CD4-positive, CD25-positive, alpha-beta regulatory T cell (primary cell): ENCODE results near the gene ALK. TPM values are rescaled to one million over a fixed set of nuclear protein-coding genes. Genes with fewer than 3 reads are reported as not detected.

ENCODE experiments used
- ATAC-seq, 2 donors: fragments of 150-1000 bp; cut with Tn5 transposase; one replicate each; pipeline ENCODE4 v1.10.0; 2021; ENCODE audit warnings: low read depth in 2 of 2, moderate number of reproducible peaks in 2 of 2, moderate library complexity in 1 of 2
- DNase-seq, 3 donors: peaks; one replicate each; pipeline versions ENCODE4 v3.0.0 to v3.0.0-alpha.2; 2012 to 2022; ENCODE audit warnings: mixed read lengths in 1 of 3
- H3K27ac ChIP-seq: one replicate; pipeline ENCODE4 v1.7.0; 2013; ENCODE audit warnings: mild to moderate bottlenecking, low read length; ENCODE audit not compliant: insufficient read depth, poor library complexity, severe bottlenecking
- H3K27me3 ChIP-seq: one replicate; pipeline ENCODE4 v1.7.0; 2013; ENCODE audit warnings: low read length; ENCODE audit not compliant: control insufficient read depth, insufficient read depth
- H3K36me3 ChIP-seq: one replicate; pipeline ENCODE4 v1.7.0; 2013; ENCODE audit warnings: mild to moderate bottlenecking, low read length, moderate library complexity; ENCODE audit not compliant: control insufficient read depth, insufficient read depth
- H3K4me1 ChIP-seq: 2 replicates; pipeline ENCODE4 v1.7.0; 2013; ENCODE audit warnings: mild to moderate bottlenecking, low read length; ENCODE audit not compliant: insufficient read depth, control insufficient read depth, poor library complexity, severe bottlenecking
- H3K4me3 ChIP-seq: one replicate; pipeline ENCODE4 v1.7.0; 2013; ENCODE audit warnings: low read depth, mild to moderate bottlenecking, low read length, moderate library complexity
- H3K9me3 ChIP-seq, 2 experiments: 1 replicate in 1 of 2; 2 replicates in 1 of 2; pipeline ENCODE4 v1.7.0; 2013; ENCODE audit warnings: low read length in 2 of 2, mild to moderate bottlenecking in 1 of 2, moderate library complexity in 1 of 2; ENCODE audit not compliant: control insufficient read depth in 2 of 2
- H3K27ac Mint-ChIP-seq, 3 donors: one replicate each; pipeline ENCODE4 v1.8.0; 2020 to 2022; ENCODE audit warnings: mild to moderate bottlenecking in 3 of 3, mixed read lengths in 3 of 3, moderate library complexity in 2 of 3
- H3K27me3 Mint-ChIP-seq: one replicate; pipeline ENCODE4 v1.8.0; 2022; ENCODE audit warnings: mild to moderate bottlenecking, mixed read lengths
- H3K36me3 Mint-ChIP-seq: one replicate; pipeline ENCODE4 v1.8.0; 2020; ENCODE audit warnings: mixed read lengths
- H3K4me1 Mint-ChIP-seq, 4 donors: one replicate each; pipeline ENCODE4 v1.8.0; 2020 to 2022; ENCODE audit warnings: mixed read lengths in 4 of 4, mild to moderate bottlenecking in 1 of 4
- H3K4me3 Mint-ChIP-seq, 4 donors: one replicate each; pipeline ENCODE4 v1.8.0; 2020 to 2022; ENCODE audit warnings: mild to moderate bottlenecking in 4 of 4, mixed read lengths in 4 of 4, moderate library complexity in 3 of 4
- H3K9me3 Mint-ChIP-seq, 7 donors: one replicate each; pipeline ENCODE4 v1.8.0; 2020 to 2022; ENCODE audit warnings: mixed read lengths in 7 of 7, mild to moderate bottlenecking in 3 of 7, moderate library complexity in 2 of 7
- polyA plus RNA-seq, 4 donors: library from polyadenylated mRNA; unstranded; fragments of 300-500 nt; fragmentation: Illumina TruSeq; gene quantifications; one replicate each; pipeline ENCODE4 v1.2.3, GENCODE V29; 2021
- total RNA-seq: library from RNA; stranded (reverse); gene quantifications from one replicate; pipeline ENCODE4 v1.2.3, GENCODE V29; 2022

Gene ALK
- total and polyA plus RNA-seq, 5 donors from 2014 or later: not detected

GRCh38 chr2:29694741-29695140 lies 226.6 kb downstream of the ALK start:
- Mint-ChIP-seq H3K4me1 (no peaks in the 10 kb centered on the region), H3K4me3 (no peak overlapping the region), H3K36me3 (no peaks in the 10 kb centered on the region), H3K27ac (no peak overlapping the region), H3K9me3 (peaks cover 0 to 3% (median 0%) of the 10 kb centered on the region in 7 donors), H3K27me3 (peaks cover 4% of the 10 kb centered on the region)
- Histone ChIP-seq H3K27ac (no peak overlapping the region), H3K4me1 (no peaks in the 10 kb centered on the region), H3K4me3 (no peak overlapping the region), H3K9me3 (no peaks in the 10 kb centered on the region), H3K36me3 (no peaks in the 10 kb centered on the region), H3K27me3 (peaks cover 2% of the 10 kb centered on the region)
- DNase-seq (no peak), ATAC-seq (no peak)

GRCh38 chr2:29691391-29691950 lies 229.9 kb downstream of the ALK start:
- Histone ChIP-seq H3K4me1 (no peaks in the 10 kb centered on the region), H3K27me3 (peaks cover 2% of the 10 kb centered on the region), H3K4me3 (no peak overlapping the region), H3K36me3 (no peaks in the 10 kb centered on the region), H3K9me3 (no peaks in the 10 kb centered on the region), H3K27ac (no peak overlapping the region)
- Mint-ChIP-seq H3K4me3 (no peak overlapping the region), H3K9me3 (peaks cover 0 to 3% (median 0%) of the 10 kb centered on the region in 7 donors), H3K36me3 (no peaks in the 10 kb centered on the region), H3K4me1 (no peaks in the 10 kb centered on the region), H3K27ac (no peak overlapping the region), H3K27me3 (no peaks in the 10 kb centered on the region)
- DNase-seq (no peak), ATAC-seq (no peak)

GRCh38 chr2:29689666-29690065 lies 231.7 kb downstream of the ALK start:
- Histone ChIP-seq H3K9me3 (no peaks in the 10 kb centered on the region), H3K27me3 (peaks cover 2% of the 10 kb centered on the region), H3K4me1 (no peaks in the 10 kb centered on the region), H3K27ac (no peak overlapping the region), H3K4me3 (no peak overlapping the region), H3K36me3 (no peaks in the 10 kb centered on the region)
- no peak overlapping the region for H3K27ac Mint-ChIP-seq
- no peaks in the 10 kb centered on the region for H3K36me3 Mint-ChIP-seq
- H3K9me3 Mint-ChIP-seq: peaks cover 0 to 3% (median 0%) of the 10 kb centered on the region in 7 donors
- H3K27me3 Mint-ChIP-seq: no peaks in the 10 kb centered on the region
- no peaks in the 10 kb centered on the region for H3K4me1 Mint-ChIP-seq
- H3K4me3 Mint-ChIP-seq: no peak overlapping the region
- DNase-seq: no peak
- ATAC-seq: no peak

- no peak overlapping the region for H3K4me3 ChIP-seq
- no peaks in the 10 kb centered on the region for H3K27me3 Mint-ChIP-seq
- DNase-seq: no peak
These were observed 233.0 kb downstream of the ALK start for GRCh38 chr2:29688429-29688828.

GRCh38 chr2:29687121-29687520 lies 234.3 kb downstream of the ALK start:
- no peaks in the 10 kb centered on the region for H3K36me3 ChIP-seq
- no peaks in the 10 kb centered on the region for H3K36me3 Mint-ChIP-seq
- ATAC-seq (no peak), DNase-seq (no peak)
- H3K4me1 ChIP-seq: no peaks in the 10 kb centered on the region
- no peak overlapping the region for H3K27ac Mint-ChIP-seq
- no peaks in the 10 kb centered on the region for H3K9me3 ChIP-seq
- no peak overlapping the region for H3K4me3 Mint-ChIP-seq
- no peaks in the 10 kb centered on the region for H3K27me3 ChIP-seq
- no peak overlapping the region for H3K4me3 ChIP-seq
- H3K9me3 Mint-ChIP-seq: peaks cover 0 to 1% (median 0%) of the 10 kb centered on the region in 7 donors
- no peaks in the 10 kb centered on the region for H3K27me3 Mint-ChIP-seq
- no peak overlapping the region for H3K27ac ChIP-seq
- H3K4me1 Mint-ChIP-seq: no peaks in the 10 kb centered on the region

More at GRCh38 chr2:29688429-29688828, 233.0 kb downstream of the ALK start:
- ATAC-seq: no peak
- H3K4me3 Mint-ChIP-seq: no peak overlapping the region
- H3K4me1 ChIP-seq: no peaks in the 10 kb centered on the region
- no peaks in the 10 kb centered on the region for H3K36me3 Mint-ChIP-seq
- H3K9me3 Mint-ChIP-seq: peaks cover 0 to 3% (median 0%) of the 10 kb centered on the region in 7 donors
- H3K27ac ChIP-seq: no peak overlapping the region
- H3K27me3 ChIP-seq: peaks cover under 1% of the 10 kb centered on the region
- no peak overlapping the region for H3K27ac Mint-ChIP-seq
- no peaks in the 10 kb centered on the region for H3K9me3 ChIP-seq
- no peaks in the 10 kb centered on the region for H3K4me1 Mint-ChIP-seq
- H3K36me3 ChIP-seq: no peaks in the 10 kb centered on the region

- H3K27ac ChIP-seq: no peak overlapping the region
- H3K4me3 ChIP-seq: no peak overlapping the region
- Mint-ChIP-seq H3K27ac (no peak overlapping the region), H3K4me1 (no peaks in the 10 kb centered on the region), H3K36me3 (no peaks in the 10 kb centered on the region), H3K9me3 (peaks cover 0 to 13% (median 0%) of the 10 kb centered on the region in 7 donors), H3K27me3 (no peaks in the 10 kb centered on the region), H3K4me3 (no peak overlapping the region)
- no peaks in the 10 kb centered on the region for H3K36me3 ChIP-seq
- no peak for DNase-seq
- H3K4me1 ChIP-seq: no peaks in the 10 kb centered on the region
- no peak for ATAC-seq
- H3K27me3 ChIP-seq: peaks cover 2% of the 10 kb centered on the region
- H3K9me3 ChIP-seq: no peaks in the 10 kb centered on the region
These were observed 244.4 kb downstream of the ALK start for GRCh38 chr2:29676886-29677453.

- H3K4me3 Mint-ChIP-seq: no peak overlapping the region
- H3K4me1 Mint-ChIP-seq: no peaks in the 10 kb centered on the region
- Histone ChIP-seq H3K36me3 (no peaks in the 10 kb centered on the region), H3K27me3 (no peaks in the 10 kb centered on the region), H3K9me3 (no peaks in the 10 kb centered on the region), H3K4me1 (no peaks in the 10 kb centered on the region), H3K27ac (no peak overlapping the region), H3K4me3 (no peak overlapping the region)
- peaks cover 6% of the 10 kb centered on the region for H3K27me3 Mint-ChIP-seq
- peaks cover 0 to 8% (median 3%) of the 10 kb centered on the region in 7 donors for H3K9me3 Mint-ChIP-seq
- H3K36me3 Mint-ChIP-seq: no peaks in the 10 kb centered on the region
- ATAC-seq (no peak), DNase-seq (no peak)
- H3K27ac Mint-ChIP-seq: peak overlapping the region in 1 of 3 donors; percentile 38
These were observed 256.8 kb downstream of the ALK start for GRCh38 chr2:29664578-29664977.

GRCh38 chr2:29663268-29663667 lies 258.1 kb downstream of the ALK start:
- no peak overlapping the region for H3K27ac ChIP-seq
- no peaks in the 10 kb centered on the region for H3K9me3 ChIP-seq
- Mint-ChIP-seq H3K9me3 (peaks cover 0 to 6% (median 0%) of the 10 kb centered on the region in 7 donors), H3K36me3 (no peaks in the 10 kb centered on the region), H3K27me3 (peaks cover 6% of the 10 kb centered on the region), H3K4me1 (no peaks in the 10 kb centered on the region), H3K27ac (no peak overlapping the region), H3K4me3 (no peak overlapping the region)
- H3K27me3 ChIP-seq: no peaks in the 10 kb centered on the region
- H3K36me3 ChIP-seq: no peaks in the 10 kb centered on the region
- no peak overlapping the region for H3K4me3 ChIP-seq
- no peak for DNase-seq
- no peaks in the 10 kb centered on the region for H3K4me1 ChIP-seq
- ATAC-seq: no peak
